IMR-90 (cell line): ENCODE data around the gene LPA. TPM values are rescaled to one million over a fixed set of nuclear protein-coding genes. Genes with fewer than 3 reads are reported as not detected.

ENCODE experiments used
- ATAC-seq: fragments of 200-7000 bp; cut with Tn5 transposase; 2 replicates; pipeline ENCODE4 v1.9.1; 2020; ENCODE audit warnings: low read depth, mild to moderate bottlenecking, moderate library complexity
- BruUV-seq: library from RNA; stranded (reverse); fragments of 400-500 nt; replicated peaks from 2 replicates; lab custom pipeline; 2021; lab: Mats Ljungman, UMichigan
- CTCF ChIA-PET: fragments of 300-600 bp; formaldehyde crosslinking; extraction: SDS; loops from one replicate; lab custom pipeline; 2021; ENCODE audit warnings: antibody characterized with exemption; lab: Yijun Ruan, JAX
- POLR2A ChIA-PET: fragments of 300-600 bp; sonication (Branson Sonifier 250); formaldehyde crosslinking; loops from one replicate; lab custom pipeline; 2022; ENCODE audit warnings: antibody characterized with exemption; ENCODE audit not compliant: unreplicated experiment; lab: Charles Lee
- DNase-seq: peaks from one replicate; pipeline ENCODE4 v3.0.0; 2013
- H2AFZ ChIP-seq: replicated peaks from 2 replicates; pipeline ENCODE3; 2013; ENCODE audit warnings: low read length, mild to moderate bottlenecking; ENCODE audit not compliant: poor library complexity
- H2AK5ac ChIP-seq: 2 replicates; pipeline ENCODE4 v1.6.1; 2013; ENCODE audit warnings: low read depth, low read length, inconsistent platforms
- H2AK9ac ChIP-seq: replicated peaks from 2 replicates; pipeline ENCODE3; 2013; ENCODE audit warnings: mild to moderate bottlenecking, low read depth, low read length, moderate library complexity; ENCODE audit not compliant: poor library complexity
- H2BK120ac ChIP-seq: 2 replicates; pipeline ENCODE4 v1.6.1; 2013; ENCODE audit warnings: low read depth, low read length, inconsistent platforms
- H2BK15ac ChIP-seq: 3 replicates; pipeline ENCODE4 v1.6.1; 2013; ENCODE audit warnings: low read depth, low read length, inconsistent platforms
- H2BK20ac ChIP-seq: 2 replicates; pipeline ENCODE4 v1.6.1; 2013; ENCODE audit warnings: low read depth, mild to moderate bottlenecking, inconsistent platforms, low read length, moderate library complexity
- H2BK5ac ChIP-seq: 2 replicates; pipeline ENCODE4 v1.6.1; 2013; ENCODE audit warnings: mild to moderate bottlenecking, low read depth, low read length, inconsistent platforms; ENCODE audit not compliant: poor library complexity, severe bottlenecking
- H3K14ac ChIP-seq: replicated peaks from 2 replicates; pipeline ENCODE4 v1.6.1; 2013; ENCODE audit warnings: low read depth, low read length, inconsistent platforms
- H3K18ac ChIP-seq: 2 replicates; pipeline ENCODE4 v1.6.1; 2013; ENCODE audit warnings: low read depth, low read length, control low read depth
- H3K23ac ChIP-seq: 2 replicates; pipeline ENCODE4 v1.6.1; 2013; ENCODE audit warnings: low read depth, low read length, inconsistent platforms
- H3K27ac ChIP-seq: 2 replicates; pipeline ENCODE4 v1.5.1; 2013; ENCODE audit warnings: mild to moderate bottlenecking, control low read depth, low read length; ENCODE audit not compliant: insufficient read depth
- H3K27me3 ChIP-seq: 2 replicates; pipeline ENCODE4 v1.6.1; 2013; ENCODE audit warnings: low read length; ENCODE audit not compliant: control insufficient read depth, insufficient read depth
- H3K36me3 ChIP-seq: 2 replicates; pipeline ENCODE4 v1.6.1; 2013; ENCODE audit warnings: low read length, mixed read lengths; ENCODE audit not compliant: control insufficient read depth, insufficient read depth
- H3K4ac ChIP-seq: 2 replicates; pipeline ENCODE4 v1.6.1; 2013; ENCODE audit warnings: low read depth, low read length, inconsistent platforms
- H3K4me1 ChIP-seq: 2 replicates; pipeline ENCODE4 v1.6.1; 2013; ENCODE audit warnings: low read length, mixed read lengths; ENCODE audit not compliant: control insufficient read depth, insufficient read depth
- H3K4me2 ChIP-seq: 2 replicates; pipeline ENCODE4 v1.6.1; 2013; ENCODE audit warnings: low read depth, mild to moderate bottlenecking, control low read depth, low read length, moderate library complexity
- H3K4me3 ChIP-seq: 2 replicates; pipeline ENCODE4 v1.5.1; 2013; ENCODE audit warnings: low read depth, mild to moderate bottlenecking, control low read depth, low read length, moderate library complexity; ENCODE audit not compliant: insufficient read depth
- H3K56ac ChIP-seq: 2 replicates; pipeline ENCODE4 v1.6.1; 2013; ENCODE audit warnings: low read length, inconsistent platforms; ENCODE audit not compliant: insufficient read depth; ENCODE audit errors: extremely low read depth
- H3K79me1 ChIP-seq, 2 experiments: 2 replicates each; pipeline ENCODE4 v1.6.1; 2013; ENCODE audit warnings: low read length in 2 of 2, inconsistent platforms in 1 of 2, low read depth in 1 of 2
- H3K9ac ChIP-seq: 2 replicates; pipeline ENCODE4 v1.6.1; 2013; ENCODE audit warnings: low read depth, low read length, control low read depth
- H3K9me1 ChIP-seq: 2 replicates; pipeline ENCODE4 v1.6.1; 2013; ENCODE audit warnings: low read length, inconsistent platforms; ENCODE audit not compliant: insufficient read depth
- H3K9me3 ChIP-seq: 2 replicates; pipeline ENCODE4 v1.6.1; 2013; ENCODE audit warnings: low read length; ENCODE audit not compliant: control insufficient read depth, insufficient read depth
- H4K20me1 ChIP-seq: 2 replicates; pipeline ENCODE4 v1.6.1; 2013; ENCODE audit warnings: low read length, inconsistent platforms; ENCODE audit not compliant: insufficient read depth
- H4K5ac ChIP-seq: 2 replicates; pipeline ENCODE4 v1.6.1; 2013; ENCODE audit warnings: mild to moderate bottlenecking, low read depth, low read length, control low read depth
- H4K8ac ChIP-seq, 2 experiments: 2 replicates each; pipeline ENCODE4 v1.6.1; 2013; ENCODE audit warnings: low read depth in 2 of 2, low read length in 2 of 2, control low read depth in 1 of 2, inconsistent platforms in 1 of 2
- H4K91ac ChIP-seq: 2 replicates; pipeline ENCODE4 v1.6.1; 2013; ENCODE audit warnings: low read depth, low read length, inconsistent platforms; ENCODE audit not compliant: insufficient read depth
- BHLHE40 ChIP-seq: fragments of 150-350 bp; IDR thresholded peaks from 2 replicates; pipeline ENCODE4 v1.6.1; 2016; ENCODE audit warnings: mild to moderate bottlenecking, low read depth, low read length
- CEBPB ChIP-seq: IDR thresholded peaks from 2 replicates; pipeline ENCODE4 v1.6.1; 2012; ENCODE audit warnings: low read depth, low read length, improper control_type of control experiment
- CHD1 ChIP-seq: IDR thresholded peaks from 2 replicates; pipeline ENCODE4 v1.6.1; 2012; ENCODE audit warnings: low read depth, low read length, improper control_type of control experiment
- MAFK ChIP-seq: IDR thresholded peaks from 2 replicates; pipeline ENCODE4 v1.6.1; 2012; ENCODE audit warnings: low read depth, low read length, improper control_type of control experiment
- MAZ ChIP-seq: IDR thresholded peaks from 2 replicates; pipeline ENCODE4 v1.6.1; 2012; ENCODE audit warnings: low read depth, mild to moderate bottlenecking, low read length, improper control_type of control experiment, moderate library complexity, borderline replicate concordance
- MXI1 ChIP-seq: IDR thresholded peaks from 2 replicates; pipeline ENCODE4 v1.6.1; 2012; ENCODE audit warnings: low read depth, mild to moderate bottlenecking, low read length, moderate library complexity, borderline replicate concordance
- NFE2L2 ChIP-seq: fragments of 150-350 bp; IDR thresholded peaks from 2 replicates; pipeline ENCODE4 v1.6.1; 2016; ENCODE audit warnings: low read depth, mild to moderate bottlenecking, low read length
- POLR2A ChIP-seq: IDR thresholded peaks from 2 replicates; pipeline ENCODE4 v1.6.1; 2012; ENCODE audit warnings: mild to moderate bottlenecking, low read depth, low read length
- RAD21 ChIP-seq: IDR thresholded peaks from 2 replicates; pipeline ENCODE4 v1.6.1; 2012; ENCODE audit warnings: low read length, improper control_type of control experiment
- RCOR1 ChIP-seq: IDR thresholded peaks from 2 replicates; pipeline ENCODE4 v1.6.1; 2012; ENCODE audit warnings: mild to moderate bottlenecking, low read length, improper control_type of control experiment; ENCODE audit not compliant: insufficient replicate concordance
- RFX5 ChIP-seq: IDR thresholded peaks from 2 replicates; pipeline ENCODE4 v1.8.0; 2012; ENCODE audit warnings: low read depth, mild to moderate bottlenecking, low read length, moderate library complexity
- SMC3 ChIP-seq: fragments of 150-350 bp; IDR thresholded peaks from 2 replicates; pipeline ENCODE4 v1.6.1; 2016; ENCODE audit warnings: low read depth, mild to moderate bottlenecking, antibody characterized with exemption, low read length, moderate library complexity
- WGBS, 2 experiments: methylation state at CpG; one replicate each; pipeline versions ENCODE4 v1.1.5 to v1.1.7; 2013; ENCODE audit warnings: missing lambda C conversion rate in 2 of 2; ENCODE audit not compliant: insufficient read length in 1 of 2; ENCODE audit errors: extremely low coverage in 2 of 2; 5-methylcytosine and 5-hydroxymethylcytosine counted together
- dilution Hi-C: fragments of 300-500 bp; cut with HindIII; formaldehyde crosslinking; loops from one replicate; pipeline ENCODE4 v1.14.3; 2018; ENCODE audit warnings: low sequenced_read_pairs; ENCODE audit not compliant: unreplicated experiment
- in situ Hi-C: fragments of 300-500 bp; cut with MboI; formaldehyde crosslinking; loops from 3 replicates; pipeline ENCODE4 v1.14.3; 2019; ENCODE audit warnings: low sequenced_read_pairs, inconsistent platforms, mixed read lengths
- intact Hi-C: fragments of 100-400 bp; cut with micrococcal nuclease; formaldehyde crosslinking; loops from 2 replicates; pipeline ENCODE4 v1.10.0; 2022
- polyA plus RNA-seq, 3 experiments: library from polyadenylated mRNA; depleted of rRNA; stranded (reverse); fragments of >200 nt; gene quantifications; 2 replicates each; pipeline ENCODE4 v1.2.3, GENCODE V29; 2012; ENCODE audit warnings: low replicate concordance in 1 of 3
- total RNA-seq: library from RNA; depleted of rRNA; stranded (reverse); fragments of >200 nt; gene quantifications from 2 replicates; pipeline ENCODE4 v1.2.3, GENCODE V29; 2012
- TF ChIP-seq, protein P1 (sequence below): fragments of 150-350 bp; IDR thresholded peaks from 2 replicates; pipeline ENCODE4 v1.6.1; 2016; ENCODE audit warnings: low read depth, mild to moderate bottlenecking, low read length, moderate library complexity, borderline replicate concordance
- TF ChIP-seq, protein P2 (sequence below): fragments of 150-350 bp; IDR thresholded peaks from 2 replicates; pipeline ENCODE4 v1.6.1; 2017; ENCODE audit warnings: mild to moderate bottlenecking, antibody characterized with exemption, low read length, low read depth
- TF ChIP-seq, protein P3 (sequence below): conservative IDR thresholded peaks from 2 replicates; pipeline ENCODE4 v1.5.1; 2012; ENCODE audit warnings: mild to moderate bottlenecking, low read depth, low read length, improper control_type of control experiment

The LPA gene
- total and polyA plus RNA-seq, 2 of the 4 experiments (the other 2 are of a cell fraction) = not detected

DNA sequence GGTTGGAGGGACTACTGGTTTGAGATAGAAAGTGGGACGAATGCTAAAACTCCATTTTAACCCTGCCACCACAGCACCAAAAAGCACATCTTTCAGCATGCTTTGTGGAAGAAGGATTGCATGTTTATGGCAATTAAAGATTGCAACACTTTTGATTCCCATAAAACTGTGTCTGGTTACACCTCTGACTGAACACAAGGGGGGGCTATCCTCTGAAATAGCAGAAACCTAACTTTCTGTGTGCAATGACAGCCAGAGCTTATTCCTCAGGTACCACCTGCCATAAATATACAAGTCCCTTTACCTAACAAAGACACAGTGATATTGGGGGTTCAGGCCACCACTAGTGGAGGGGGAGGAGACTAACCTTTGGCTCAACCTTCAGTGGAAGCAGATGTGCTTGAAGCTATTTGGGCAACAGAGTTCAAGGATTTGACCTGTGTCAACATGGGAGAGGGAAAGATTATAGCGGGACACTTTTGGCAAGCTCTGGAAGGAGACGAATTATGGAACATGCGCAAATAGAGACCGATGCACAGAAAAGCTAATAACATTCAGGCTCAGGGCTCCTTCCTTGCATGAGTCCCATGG lies 28.4 kb upstream of the LPA start:
- Histone ChIP-seq H3K4me3 (no peak overlapping the region), H2BK120ac (no peak overlapping the region), H2AK9ac (no peak overlapping the region), H3K79me1 (no peaks in the 10 kb centered on the region), H3K4me1 (no peaks in the 10 kb centered on the region), H3K9me3 (peaks cover 28% of the 10 kb centered on the region), H3K4me2 (no peak overlapping the region), H4K8ac (no peak overlapping the region), H3K14ac (no peak overlapping the region), H3K9me1 (no peaks in the 10 kb centered on the region), H3K27ac (no peak overlapping the region), H4K91ac (no peak overlapping the region), H2BK20ac (no peak overlapping the region), H4K20me1 (no peaks in the 10 kb centered on the region), H3K4ac (no peak overlapping the region), H3K27me3 (no peaks in the 10 kb centered on the region), H2BK5ac (no peak overlapping the region), H3K23ac (no peak overlapping the region), H2AFZ (no peak overlapping the region), H2AK5ac (no peak overlapping the region), H3K36me3 (no peaks in the 10 kb centered on the region), H3K18ac (no peak overlapping the region), H3K56ac (no peak overlapping the region), H2BK15ac (no peak overlapping the region), H3K9ac (no peak overlapping the region), H4K5ac (no peak overlapping the region)
- POLR2A ChIA-PET = no interaction called here
- intact Hi-C loops (no loop called here), in situ Hi-C loops (no loop called here), dilution Hi-C loops (no loop called here)
- CTCF ChIA-PET = no interaction called here
- WGBS, 2 experiments = 93% methylated on average over 3 of the region's 5 CpGs; no CpG with 5 or more reads in 1 of the 2 experiments
- ATAC-seq (no peak), DNase-seq (no peak)
- BruUV-seq = no TSS peak
- no peak for TF ChIP-seq RAD21
- no peak for TF ChIP-seq SMC3
- TF ChIP-seq RCOR1 = no peak
- no peak for TF ChIP-seq MXI1
- TF ChIP-seq, protein P1, sequence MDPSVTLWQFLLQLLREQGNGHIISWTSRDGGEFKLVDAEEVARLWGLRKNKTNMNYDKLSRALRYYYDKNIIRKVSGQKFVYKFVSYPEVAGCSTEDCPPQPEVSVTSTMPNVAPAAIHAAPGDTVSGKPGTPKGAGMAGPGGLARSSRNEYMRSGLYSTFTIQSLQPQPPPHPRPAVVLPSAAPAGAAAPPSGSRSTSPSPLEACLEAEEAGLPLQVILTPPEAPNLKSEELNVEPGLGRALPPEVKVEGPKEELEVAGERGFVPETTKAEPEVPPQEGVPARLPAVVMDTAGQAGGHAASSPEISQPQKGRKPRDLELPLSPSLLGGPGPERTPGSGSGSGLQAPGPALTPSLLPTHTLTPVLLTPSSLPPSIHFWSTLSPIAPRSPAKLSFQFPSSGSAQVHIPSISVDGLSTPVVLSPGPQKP = no peak
- TF ChIP-seq, protein P2, sequence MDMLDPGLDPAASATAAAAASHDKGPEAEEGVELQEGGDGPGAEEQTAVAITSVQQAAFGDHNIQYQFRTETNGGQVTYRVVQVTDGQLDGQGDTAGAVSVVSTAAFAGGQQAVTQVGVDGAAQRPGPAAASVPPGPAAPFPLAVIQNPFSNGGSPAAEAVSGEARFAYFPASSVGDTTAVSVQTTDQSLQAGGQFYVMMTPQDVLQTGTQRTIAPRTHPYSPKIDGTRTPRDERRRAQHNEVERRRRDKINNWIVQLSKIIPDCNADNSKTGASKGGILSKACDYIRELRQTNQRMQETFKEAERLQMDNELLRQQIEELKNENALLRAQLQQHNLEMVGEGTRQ = no peak
- TF ChIP-seq CHD1 = no peak
- TF ChIP-seq RFX5 = no peak
- no peak for TF ChIP-seq POLR2A
- no peak for TF ChIP-seq MAFK
- no peak for TF ChIP-seq NFE2L2
- no peak for TF ChIP-seq MAZ
- TF ChIP-seq, protein P3, sequence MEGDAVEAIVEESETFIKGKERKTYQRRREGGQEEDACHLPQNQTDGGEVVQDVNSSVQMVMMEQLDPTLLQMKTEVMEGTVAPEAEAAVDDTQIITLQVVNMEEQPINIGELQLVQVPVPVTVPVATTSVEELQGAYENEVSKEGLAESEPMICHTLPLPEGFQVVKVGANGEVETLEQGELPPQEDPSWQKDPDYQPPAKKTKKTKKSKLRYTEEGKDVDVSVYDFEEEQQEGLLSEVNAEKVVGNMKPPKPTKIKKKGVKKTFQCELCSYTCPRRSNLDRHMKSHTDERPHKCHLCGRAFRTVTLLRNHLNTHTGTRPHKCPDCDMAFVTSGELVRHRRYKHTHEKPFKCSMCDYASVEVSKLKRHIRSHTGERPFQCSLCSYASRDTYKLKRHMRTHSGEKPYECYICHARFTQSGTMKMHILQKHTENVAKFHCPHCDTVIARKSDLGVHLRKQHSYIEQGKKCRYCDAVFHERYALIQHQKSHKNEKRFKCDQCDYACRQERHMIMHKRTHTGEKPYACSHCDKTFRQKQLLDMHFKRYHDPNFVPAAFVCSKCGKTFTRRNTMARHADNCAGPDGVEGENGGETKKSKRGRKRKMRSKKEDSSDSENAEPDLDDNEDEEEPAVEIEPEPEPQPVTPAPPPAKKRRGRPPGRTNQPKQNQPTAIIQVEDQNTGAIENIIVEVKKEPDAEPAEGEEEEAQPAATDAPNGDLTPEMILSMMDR = no peak
- TF ChIP-seq CEBPB = no peak
- TF ChIP-seq BHLHE40 = no peak
